ENCODE results near the gene COG2. TPM values are rescaled to one million over a fixed set of nuclear protein-coding genes. Genes with fewer than 3 reads are reported as not detected.

The COG2 gene
- total and polyA plus RNA-seq, 2 of the 8 experiments (the other 6 are each of a cell fraction or from before 2014, with no cell fraction given), result 10.3 to 36.7 TPM

DNA sequence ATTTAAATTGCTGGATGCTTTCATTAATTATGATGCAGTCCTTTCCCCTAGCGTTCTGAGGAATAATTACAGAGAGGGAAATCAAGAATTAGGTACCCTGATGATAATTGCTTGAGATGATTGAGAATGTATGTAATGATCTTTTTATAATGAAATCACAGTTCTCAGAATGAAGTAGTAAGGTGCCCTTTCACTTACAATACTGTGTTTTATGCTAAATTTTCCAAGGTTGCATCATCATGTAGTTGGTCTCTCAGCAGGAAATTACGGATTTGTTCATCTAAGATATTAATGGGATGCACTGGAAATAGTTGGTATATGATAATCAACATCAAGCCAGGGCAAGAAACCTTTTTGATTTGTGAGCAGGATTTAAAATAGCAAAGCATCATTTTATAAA lies 37.5 kb downstream of the COG2 start:
- H4K91ac ChIP-seq (replicated peaks; ENCODE audit: insufficient read length, low read length), result no peak overlapping the region
- no peak overlapping the region for H4K8ac ChIP-seq (ENCODE audit: extremely low read depth, insufficient read depth, low read length)
- H2AK5ac ChIP-seq (ENCODE audit: low read depth, low read length), result no peak overlapping the region
- no peaks in the 10 kb centered on the region for H3K79me1 ChIP-seq (ENCODE audit: low read depth, low read length)
- no peak overlapping the region for H3K4ac ChIP-seq (replicated peaks; ENCODE audit: insufficient read length, low read depth, low read length)
- no peak overlapping the region for H2AFZ ChIP-seq (ENCODE audit: low read length)
- H3K18ac ChIP-seq (ENCODE audit: extremely low read depth, low read length), result no peak overlapping the region
- no peaks in the 10 kb centered on the region for H3K4me1 ChIP-seq (replicated peaks in 1 of 4; ENCODE audit: control insufficient read depth in 3 of 4, insufficient read depth in 4 of 4, low read length in 3 of 4)
- no peak overlapping the region for H3K4me2 ChIP-seq (ENCODE audit: insufficient read depth in 1 of 2, low read depth in 2 of 2, low read length in 2 of 2)
- FAIRE-seq (no peak), DNase-seq (ENCODE audit: low read depth in 1 of 2, low spot score in 2 of 2) (no peak)
- POLR2A ChIA-PET (ENCODE audit: partially characterized antibody), result no interaction called here
- H3K4me3 ChIP-seq (ENCODE audit: extremely low read depth in 1 of 4, insufficient read depth in 2 of 4, low read depth in 3 of 4, low read length in 4 of 4), result no peak overlapping the region
- no peaks in the 10 kb centered on the region for H3K23me2 ChIP-seq (ENCODE audit: low read depth, low read length)
- H2BK12ac ChIP-seq (ENCODE audit: low read depth, low read length), result no peak overlapping the region
- no peak overlapping the region for H2BK15ac ChIP-seq (ENCODE audit: low read length)
- peaks cover 12 to 72% (median 48%) of the 10 kb centered on the region in 4 experiments for H3K36me3 ChIP-seq (ENCODE audit: control insufficient read depth in 2 of 4, insufficient read depth in 4 of 4, low read length in 3 of 4)
- 89% methylated on average over 2 of the region's 2 CpGs; no CpG with 5 or more reads in 1 of the 2 experiments for whole genome bisulfite sequencing, 2 experiments (ENCODE audit: extremely low coverage in 1 of 2, insufficient coverage in 1 of 2, insufficient read length in 1 of 2, insufficient replicate concordance in 2 of 2, low coverage in 1 of 2, low lambda C conversion rate in 2 of 2, missing lambda C conversion rate in 1 of 2)
- no peaks in the 10 kb centered on the region for H3K79me2 ChIP-seq (ENCODE audit: control insufficient read depth in 1 of 2, insufficient read depth in 2 of 2, low read length in 2 of 2)
- H4K5ac ChIP-seq (ENCODE audit: insufficient read length, low read depth, low read length), result no peak overlapping the region
- no peak overlapping the region for H3K56ac ChIP-seq (replicated peaks; ENCODE audit: insufficient read length, low read depth, low read length)
- no peaks in the 10 kb centered on the region for H3K27me3 ChIP-seq (replicated peaks in 1 of 4; ENCODE audit: control insufficient read depth in 3 of 4, extremely low read depth in 1 of 4, insufficient read depth in 3 of 4, low read length in 3 of 4)
- H3K27ac ChIP-seq (ENCODE audit: low read depth, low read length), result no peak overlapping the region
- H3K9me3 ChIP-seq (ENCODE audit: insufficient read depth in 2 of 2, low read depth in 1 of 2, low read length in 1 of 2), result no peaks in the 10 kb centered on the region
- no peak overlapping the region for H3K9ac ChIP-seq (replicated peaks in 1 of 4; ENCODE audit: extremely low read depth in 1 of 4, low read depth in 3 of 4, low read length in 3 of 4)
- no peak overlapping the region for H2BK120ac ChIP-seq (replicated peaks; ENCODE audit: low read depth, low read length)
- H3K14ac ChIP-seq (ENCODE audit: insufficient read length), result no peak overlapping the region
- peaks cover 0 to 3% of the 10 kb centered on the region in 2 experiments for H4K20me1 ChIP-seq (replicated peaks in 1 of 2; ENCODE audit: control insufficient read depth in 1 of 2, insufficient read depth in 2 of 2, low read length in 2 of 2)
- CTCF ChIA-PET (ENCODE audit: partially characterized antibody), result interaction anchor here (0.7 kb wide), 1 partner anchor 8 kb away, joined by 3 read pairs; no protein-coding TSS in a partner anchor
- H3K23ac ChIP-seq (ENCODE audit: insufficient read length), result no peak overlapping the region
- H2BK20ac ChIP-seq (ENCODE audit: low read length), result no peak overlapping the region
- H2BK5ac ChIP-seq (ENCODE audit: low read depth, low read length), result no peak overlapping the region
- TF ChIP-seq, protein P1, sequence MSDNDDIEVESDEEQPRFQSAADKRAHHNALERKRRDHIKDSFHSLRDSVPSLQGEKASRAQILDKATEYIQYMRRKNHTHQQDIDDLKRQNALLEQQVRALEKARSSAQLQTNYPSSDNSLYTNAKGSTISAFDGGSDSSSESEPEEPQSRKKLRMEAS (IDR thresholded peaks at IDR 0.05), result no peak
- TF ChIP-seq EGR1 (IDR thresholded peaks at IDR 0.05; ENCODE audit: borderline replicate concordance, low read depth, low read length) (no peak), FOSL1 (IDR thresholded peaks at IDR 0.05; ENCODE audit: insufficient read depth, low read depth, low read length) (no peak), GTF2F1 (IDR thresholded peaks at IDR 0.05; ENCODE audit: borderline replicate concordance, low read depth, low read length) (no peak), SRF (IDR thresholded peaks at IDR 0.05; ENCODE audit: low read depth, low read length) (no peak), CEBPB (IDR thresholded peaks at IDR 0.05; ENCODE audit: low read depth, low read length) (no peak), YY1 (IDR thresholded peaks at IDR 0.05; ENCODE audit: low read depth, low read length) (no peak), BRCA1 (IDR thresholded peaks at IDR 0.05; ENCODE audit: low read depth, low read length) (no peak), POLR2AphosphoS5 (IDR thresholded peaks at IDR 0.05; ENCODE audit: low read depth, low read length) (no peak), SIN3A (conservative IDR thresholded peaks at IDR 0.05 in 1 of 2, IDR thresholded peaks at IDR 0.05 in 1 of 2; ENCODE audit: low read depth in 1 of 2, low read length in 2 of 2) (no peak), SUZ12 (IDR thresholded peaks at IDR 0.05; ENCODE audit: low read length) (no peak), SAP30 (IDR thresholded peaks at IDR 0.05; ENCODE audit: insufficient read depth, insufficient replicate concordance, low read length) (no peak), SP4 (IDR thresholded peaks at IDR 0.05; ENCODE audit: low read length) (no peak), CREB1 (IDR thresholded peaks at IDR 0.05) (no peak), TBP (IDR thresholded peaks at IDR 0.05; ENCODE audit: low read depth, low read length) (no peak), ZNF274 (IDR thresholded peaks at IDR 0.05; ENCODE audit: borderline replicate concordance, extremely low read depth, low read length) (no peak)

Data from H1 (cell line).